NCI-H2107 treated with DMSO at 0.1 percent for 48 hours (cell line): ENCODE measurements around the gene PRIMPOL.
A peak's percentile ranks its signal among the peaks of the same experiment; 100 is the strongest.
"Not testable (repeated sequence)": the region's sequence is repeated elsewhere in the genome, so short reads cannot be mapped to it uniquely, and the experiment has no call there.

Source experiments
- DNase-seq: peaks from one replicate; lab custom pipeline; 2025; ENCODE audit not compliant: unreplicated experiment; lab: John Stamatoyannopoulos, UW

PRIMPOL gene

DNA sequence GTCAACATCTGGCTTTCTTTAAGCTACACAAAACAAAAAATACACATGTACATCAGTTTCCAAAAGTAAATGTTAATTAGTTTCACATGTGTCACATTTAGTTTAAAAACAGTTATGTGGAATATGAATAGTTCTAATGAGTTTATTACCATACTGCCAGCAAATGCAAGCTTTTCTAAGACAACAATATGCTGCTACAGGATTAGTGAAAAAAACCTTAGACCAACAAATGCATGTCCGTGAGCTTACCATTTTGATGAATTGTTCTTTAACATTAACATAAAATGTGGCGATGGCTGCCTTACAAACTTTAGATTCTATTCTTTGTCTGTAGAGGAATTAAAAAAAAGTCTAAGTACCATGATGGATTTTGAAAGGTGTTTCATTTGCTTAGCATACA is 52.6 kb downstream of the PRIMPOL start:
- no peak for DNase-seq

GRCh38 chr4:184705692-184706091 is 56.2 kb downstream of the PRIMPOL start:
- no peak for DNase-seq

- no peak for DNase-seq
These were observed 56.9 kb downstream of the PRIMPOL start for GRCh38 chr4:184706453-184706852.

- DNase-seq, result no peak
These were observed 62.8 kb downstream of the PRIMPOL start for GRCh38 chr4:184712322-184712721.

- DNase-seq, result no peak
These were observed 64.3 kb downstream of the PRIMPOL start for GRCh38 chr4:184713887-184714286.

- no peak for DNase-seq
These were observed 66.0 kb downstream of the PRIMPOL start for GRCh38 chr4:184715526-184715925.

GRCh38 chr4:184719407-184719806 is 69.9 kb downstream of the PRIMPOL start:
- no peak for DNase-seq

DNA sequence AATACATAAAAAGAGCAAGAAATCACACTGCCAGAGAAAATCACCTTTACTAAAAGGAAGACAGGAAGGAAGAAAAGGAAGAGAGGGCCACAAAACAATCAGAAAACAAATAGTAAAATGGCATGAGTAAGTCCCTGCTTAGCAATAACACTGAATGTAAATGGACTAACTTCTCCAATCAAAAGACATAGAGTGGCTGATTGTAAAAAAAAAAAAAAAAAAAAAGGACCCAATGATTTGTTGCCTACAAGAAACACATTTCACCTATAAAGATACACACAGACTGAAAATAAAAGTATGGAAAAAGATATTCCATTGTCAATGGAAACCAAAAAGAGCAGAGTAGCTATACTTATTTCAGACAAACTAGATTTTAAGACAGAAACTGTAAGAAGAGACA is 71.7 kb downstream of the PRIMPOL start:
- no peak for DNase-seq

DNA sequence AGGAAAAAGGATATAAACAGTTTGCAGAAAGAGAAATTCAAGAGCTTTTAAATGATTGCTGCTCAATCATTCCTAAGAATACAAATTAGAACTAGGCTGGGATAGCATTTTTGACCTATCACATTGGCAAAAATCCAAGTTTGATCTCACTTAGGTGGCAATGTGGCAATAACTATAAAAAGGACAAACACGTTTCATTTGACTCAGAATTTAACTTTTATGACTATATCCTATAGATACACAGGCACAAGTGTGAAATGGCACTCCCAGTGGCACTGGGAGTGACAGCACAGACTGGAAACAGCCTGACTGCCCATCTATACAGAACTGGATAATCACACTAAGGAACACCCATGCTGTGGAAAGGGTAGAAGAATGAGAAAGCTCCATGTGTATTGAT is 73.3 kb downstream of the PRIMPOL start:
- DNase-seq, result no peak

DNA sequence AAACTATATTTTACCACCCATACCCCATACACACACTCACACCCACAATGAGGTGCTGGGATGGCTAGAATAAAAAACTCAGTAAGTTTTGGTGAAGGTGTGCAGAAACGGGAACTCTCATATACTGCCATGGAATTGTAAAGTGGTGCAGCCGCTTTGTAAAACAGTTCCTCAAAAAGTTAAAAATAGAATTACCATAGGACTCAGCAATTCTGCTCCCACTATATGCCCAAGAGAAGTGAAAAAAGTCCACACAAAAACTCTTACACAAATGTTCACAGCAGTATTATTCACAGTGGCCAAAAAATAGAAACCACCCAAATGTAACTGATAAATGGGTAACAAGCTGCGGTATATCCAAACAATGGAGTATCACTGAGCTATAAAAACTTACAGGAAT is 77.9 kb downstream of the PRIMPOL start:
- DNase-seq, result no peak

DNA sequence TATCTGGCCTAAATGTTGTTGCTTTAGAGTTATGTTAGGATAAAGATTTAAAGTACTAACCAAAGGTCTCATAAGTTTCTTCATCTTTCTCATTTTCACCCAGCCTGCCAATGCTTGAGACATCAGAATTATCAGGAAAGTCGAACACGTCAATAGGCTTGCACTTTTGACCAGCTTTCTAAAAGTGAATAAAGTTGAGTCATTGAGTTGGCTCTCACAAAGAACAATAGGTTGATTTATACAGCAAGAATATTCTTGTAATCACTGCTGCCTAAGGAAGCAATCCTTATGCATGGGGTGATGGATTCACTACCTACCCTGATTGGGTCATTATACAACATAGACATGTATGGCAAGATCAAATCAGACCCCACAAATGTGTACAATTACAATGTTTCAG is 79.3 kb downstream of the PRIMPOL start:
- no peak for DNase-seq

GRCh38 chr4:184729946-184730345 is 80.4 kb downstream of the PRIMPOL start:
- DNase-seq, result no peak

- no peak for DNase-seq
These were observed 81.5 kb downstream of the PRIMPOL start for GRCh38 chr4:184731056-184731455.

DNA sequence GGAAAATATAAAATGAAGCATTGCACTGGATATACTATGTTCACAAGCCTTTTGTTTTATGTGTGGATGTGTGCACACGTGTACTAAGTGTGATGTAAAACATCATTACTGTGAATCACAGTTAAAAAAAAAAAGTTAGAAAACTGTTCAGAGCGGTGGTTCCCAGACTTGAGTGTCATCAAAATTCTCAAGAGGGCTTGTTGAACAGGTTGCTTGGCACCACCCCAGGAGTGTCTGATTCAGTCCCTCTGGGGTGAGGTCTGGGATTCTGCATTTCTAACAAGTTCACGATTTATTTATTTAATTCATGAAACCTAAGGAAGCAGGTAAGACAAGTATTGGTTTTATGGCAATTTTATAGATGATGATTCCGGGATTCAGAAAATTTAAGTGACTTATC is 82.6 kb downstream of the PRIMPOL start:
- peak; percentile 37 for DNase-seq

DNA sequence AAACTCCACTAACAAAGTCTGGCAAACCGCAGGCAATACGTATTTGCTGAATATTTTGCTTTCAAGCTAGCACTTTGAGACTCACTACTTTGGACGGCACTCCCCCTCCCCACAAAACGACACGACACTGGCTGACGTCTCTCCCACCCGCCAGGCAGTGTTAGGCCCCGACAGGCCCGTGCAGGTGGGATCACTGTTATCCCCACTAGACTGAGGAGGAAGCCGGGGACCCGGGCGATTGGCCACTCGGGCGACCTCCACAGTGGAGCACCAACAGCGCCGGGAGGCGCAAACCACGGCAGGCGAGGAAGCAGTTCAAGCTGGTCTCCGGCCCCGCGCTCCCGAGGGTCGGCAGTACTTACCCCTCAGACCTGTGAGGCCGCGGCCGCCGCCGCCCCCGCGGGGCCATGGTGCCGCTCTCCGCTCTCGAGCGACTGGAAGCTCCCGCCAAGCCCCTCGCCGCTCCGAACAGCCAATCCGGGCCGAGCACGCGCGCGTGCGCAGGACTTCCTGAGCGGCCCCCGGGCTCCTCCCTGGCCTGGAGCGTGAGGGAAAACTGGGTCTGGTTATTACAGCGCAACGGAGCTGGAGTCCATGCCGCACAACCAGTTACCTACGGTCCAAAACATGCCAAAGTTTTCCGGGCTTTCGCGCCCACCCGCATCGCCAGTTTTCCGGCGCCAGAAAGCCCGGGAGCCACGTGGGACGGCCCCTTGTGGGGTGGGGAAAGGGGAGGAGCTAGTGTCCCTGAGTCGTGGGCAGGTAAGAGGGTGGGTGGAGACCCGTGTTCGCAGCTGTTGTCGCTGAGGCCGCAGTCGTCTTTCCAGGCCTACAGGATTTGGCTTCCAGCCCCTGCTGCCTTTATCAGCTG is 84.4 kb downstream of the PRIMPOL start, which contains the start of gene CENPU:
Gene CENPU (minus strand): TSS at position 443 of the 871 bp plus-strand sequence. CDS start 34 bp downstream, at position 409.
- peak; percentile 92 for DNase-seq

DNA sequence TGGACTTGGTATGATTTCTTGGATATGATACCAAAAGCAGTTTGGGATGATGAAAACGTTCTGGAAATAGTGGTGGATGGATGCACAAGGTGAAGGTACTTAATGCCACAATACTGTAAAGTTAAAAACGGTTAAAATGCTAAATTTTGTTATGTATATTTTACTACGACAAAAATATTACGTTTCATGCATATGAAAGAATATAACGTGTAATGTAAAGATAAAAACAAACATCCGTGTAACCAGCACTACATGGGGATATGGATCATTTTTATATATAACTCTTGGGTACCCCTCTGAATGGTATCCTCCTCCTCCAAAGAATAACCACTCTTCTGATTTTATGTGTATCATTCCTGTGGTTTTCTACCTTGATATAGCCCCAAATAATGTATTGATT is 85.2 kb downstream of the PRIMPOL start:
- DNase-seq, result no peak

- not testable (repeated sequence) for DNase-seq
These were observed 90.0 kb downstream of the PRIMPOL start for GRCh38 chr4:184739575-184739974.

GRCh38 chr4:184740980-184741391 is 91.4 kb downstream of the PRIMPOL start:
- no peak for DNase-seq

- not testable (repeated sequence) for DNase-seq
These were observed 92.1 kb downstream of the PRIMPOL start for GRCh38 chr4:184741651-184742050.

GRCh38 chr4:184743650-184744049 is 94.1 kb downstream of the PRIMPOL start:
- DNase-seq, result no peak

- DNase-seq, result no peak
These were observed 94.7 kb downstream of the PRIMPOL start for GRCh38 chr4:184744236-184744635.
